Globus pallidus (tissue), 1 donor: ENCODE data around the gene APOL5.

Source experiments
- DNase-seq: peaks from one replicate; pipeline ENCODE4 v3.0.0-alpha.2; 2015; ENCODE audit warnings: low spot score

Gene APOL5

DNA sequence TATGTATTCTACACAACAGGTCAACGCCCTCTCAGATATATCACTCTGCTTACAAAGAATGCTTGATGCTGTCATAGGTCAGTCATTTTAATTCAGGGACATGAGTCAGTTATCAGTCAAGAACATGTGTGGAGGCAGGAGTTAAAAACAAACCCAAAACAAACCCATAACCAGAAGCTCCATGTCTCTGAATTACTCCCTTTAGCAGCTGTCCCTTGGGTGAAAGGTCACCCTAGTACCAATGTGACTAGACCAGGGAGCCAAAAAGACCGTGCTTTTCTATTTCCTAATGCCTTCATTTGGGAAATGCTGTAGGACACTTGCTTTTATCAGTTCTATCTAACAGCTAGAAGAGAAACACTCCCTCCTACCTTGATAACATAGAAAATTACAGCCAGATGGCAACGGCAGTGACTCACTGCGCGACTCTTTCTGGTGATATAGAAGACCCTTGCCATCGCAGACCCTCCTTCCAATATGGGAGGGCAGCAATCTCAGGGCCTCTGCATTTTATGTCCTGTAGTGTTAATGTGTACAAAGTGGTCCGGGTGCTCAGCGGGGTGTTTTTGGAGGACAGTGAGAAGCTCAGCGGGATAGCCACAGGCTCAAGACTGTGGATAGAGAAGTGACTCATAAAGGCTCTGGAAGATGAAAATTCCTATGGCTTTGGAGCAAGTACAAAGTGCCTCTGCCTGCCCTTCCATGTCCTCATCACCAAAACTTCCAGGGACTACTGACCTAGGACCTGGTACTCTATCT is 24.8 kb downstream of the APOL5 start:
- no peak for DNase-seq

DNA sequence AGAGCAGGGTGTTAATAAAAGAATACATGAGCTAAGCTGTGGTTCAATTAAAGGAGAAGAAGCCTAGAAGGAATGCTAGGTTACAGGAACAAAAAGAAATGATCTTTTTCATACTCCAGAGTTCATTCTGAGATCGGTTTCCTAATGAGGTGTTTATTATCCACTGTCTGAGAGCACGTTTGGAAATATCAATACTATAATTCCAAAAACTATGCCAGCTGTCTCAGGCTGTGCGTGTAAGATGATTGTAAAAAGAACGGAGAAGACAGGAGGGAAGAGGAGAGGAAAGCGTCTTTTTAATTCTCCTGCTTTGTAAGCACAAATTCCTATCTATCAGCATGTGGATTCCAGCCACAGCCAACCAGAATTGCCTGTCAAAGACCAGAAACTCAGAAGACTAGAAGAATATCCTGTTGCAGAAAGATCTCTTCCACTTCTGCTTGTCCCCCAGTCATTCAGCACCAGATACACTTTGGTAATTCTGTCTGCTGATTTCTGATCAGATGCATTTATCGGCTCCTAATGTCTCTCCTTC is 25.7 kb downstream of the APOL5 start:
- DNase-seq = no peak

DNA sequence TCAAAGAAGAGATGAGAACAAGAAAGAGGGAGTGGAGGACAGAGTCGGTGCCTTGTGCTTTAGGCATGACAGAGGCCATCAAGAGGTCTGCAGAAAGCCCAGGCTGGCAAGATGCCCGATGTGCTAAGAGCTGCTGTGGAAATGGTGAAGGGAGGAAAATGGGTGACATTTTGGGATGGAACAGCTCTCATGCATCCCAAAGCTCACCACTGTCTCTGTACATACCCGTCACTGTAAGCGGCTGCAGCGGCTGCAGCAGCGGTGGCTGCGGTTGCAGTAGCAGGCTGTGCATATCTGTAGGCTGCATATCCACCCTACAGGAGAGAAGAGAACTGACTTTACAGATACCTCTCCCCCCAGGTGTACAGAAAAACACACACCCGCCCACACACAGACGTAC is 28.6 kb downstream of the APOL5 start:
- DNase-seq = no peak

DNA sequence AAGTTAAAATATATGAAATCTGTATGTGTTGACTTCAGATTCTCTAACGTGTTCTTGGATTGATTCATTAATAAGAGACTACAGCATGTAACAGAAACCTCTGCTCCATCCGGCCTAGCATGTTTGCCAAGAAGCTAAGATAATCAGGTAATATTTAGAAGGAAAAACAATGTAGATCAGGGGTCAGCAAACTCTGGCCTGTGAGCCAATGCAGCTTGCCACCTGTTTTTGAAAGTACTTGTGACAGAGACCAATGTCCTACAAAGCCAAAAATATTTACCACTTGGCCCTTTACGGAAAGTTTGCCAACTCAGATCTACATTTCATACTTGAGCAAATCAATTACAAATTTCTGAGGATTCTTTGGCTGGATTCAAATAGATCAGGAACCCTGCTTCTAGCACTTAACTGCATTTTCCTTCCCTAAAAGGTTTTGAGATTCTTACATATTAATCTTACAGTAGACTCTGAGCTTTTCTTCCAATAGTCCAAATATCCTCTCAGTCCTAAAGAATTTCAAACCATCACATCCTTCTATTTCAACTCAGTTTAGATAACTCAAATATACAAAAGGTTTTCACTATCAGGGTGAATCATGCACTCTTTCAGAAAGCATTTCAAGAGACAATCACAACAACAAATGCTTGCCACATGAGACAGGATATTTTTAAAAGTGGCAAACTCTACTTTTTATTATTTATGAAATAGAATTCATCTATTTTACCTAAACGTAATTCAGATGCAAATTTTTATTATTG is 29.5 kb downstream of the APOL5 start:
- no peak for DNase-seq

DNA sequence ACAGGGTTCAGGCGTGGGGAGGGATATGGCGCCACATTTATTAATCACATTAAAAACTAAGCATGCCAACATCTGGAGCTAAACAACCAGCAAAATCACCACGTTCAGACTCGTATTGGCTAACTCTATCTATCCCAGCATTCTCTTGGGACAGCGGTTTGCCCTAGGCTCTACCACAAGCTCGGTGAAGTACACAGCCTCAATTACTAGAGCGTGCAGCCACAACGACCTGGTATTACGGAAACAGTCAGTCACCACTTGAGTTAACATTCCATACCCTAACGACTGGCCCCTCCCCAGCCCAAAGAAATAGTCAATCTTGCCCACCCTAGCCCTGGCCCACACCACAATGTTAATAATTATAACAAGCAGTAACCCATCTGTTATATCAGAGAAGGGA is 32.1 kb downstream of the APOL5 start:
- DNase-seq = no peak

DNA sequence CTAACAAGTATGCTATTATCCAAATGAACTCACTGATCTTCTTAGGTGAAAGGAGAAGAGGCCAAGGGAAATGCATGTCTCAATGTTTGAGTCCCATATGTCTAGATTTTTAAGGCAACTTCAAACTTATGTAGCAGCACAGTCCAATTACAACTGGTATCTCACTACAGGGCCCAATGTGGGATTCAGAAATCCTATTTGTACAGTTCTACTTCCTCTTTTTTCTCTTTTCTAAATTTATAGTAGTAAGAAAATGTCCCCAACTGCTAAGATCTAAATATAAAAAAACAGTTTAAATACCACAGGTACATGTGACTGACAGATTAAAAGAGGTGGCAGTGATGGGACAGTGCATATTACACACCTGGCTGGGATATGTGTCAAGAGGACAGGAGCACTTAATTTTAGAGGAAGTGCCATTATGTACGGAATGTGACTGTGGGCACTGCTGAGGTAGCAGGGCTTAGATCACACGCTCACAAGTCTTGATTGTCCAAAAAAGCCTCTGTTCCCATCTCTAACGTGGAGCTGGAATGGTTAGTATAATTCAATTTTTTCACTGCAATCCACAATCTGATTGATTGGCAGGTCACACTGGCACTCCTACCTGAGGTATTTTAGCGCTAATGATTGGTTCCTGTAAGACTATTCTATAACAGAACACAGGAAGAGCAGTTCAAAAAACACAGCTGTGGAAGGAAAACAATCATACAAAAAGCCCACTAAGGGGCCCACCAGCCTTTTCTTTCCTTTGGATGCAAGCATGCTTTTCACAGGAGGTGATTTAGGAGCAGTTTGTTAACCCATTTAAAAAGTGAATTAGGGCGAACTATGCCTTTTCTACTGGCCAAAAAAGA is 34.6 kb downstream of the APOL5 start:
- no peak for DNase-seq

DNA sequence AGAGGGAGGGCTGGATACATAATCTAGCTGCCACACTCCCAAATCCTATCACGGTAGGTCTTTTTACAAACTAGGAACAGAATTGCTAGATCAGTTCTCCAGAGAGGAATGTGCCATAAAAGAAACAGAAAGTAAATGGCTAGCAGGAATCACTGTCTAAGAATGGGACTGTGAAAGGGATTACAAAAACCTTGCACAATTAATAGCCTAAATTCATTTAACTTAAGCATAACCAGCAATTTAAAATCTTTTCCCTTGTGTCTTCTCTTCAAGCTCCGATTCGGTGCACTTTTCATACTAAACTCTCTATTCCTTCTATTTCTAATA is 35.2 kb downstream of the APOL5 start:
- DNase-seq = no peak

DNA sequence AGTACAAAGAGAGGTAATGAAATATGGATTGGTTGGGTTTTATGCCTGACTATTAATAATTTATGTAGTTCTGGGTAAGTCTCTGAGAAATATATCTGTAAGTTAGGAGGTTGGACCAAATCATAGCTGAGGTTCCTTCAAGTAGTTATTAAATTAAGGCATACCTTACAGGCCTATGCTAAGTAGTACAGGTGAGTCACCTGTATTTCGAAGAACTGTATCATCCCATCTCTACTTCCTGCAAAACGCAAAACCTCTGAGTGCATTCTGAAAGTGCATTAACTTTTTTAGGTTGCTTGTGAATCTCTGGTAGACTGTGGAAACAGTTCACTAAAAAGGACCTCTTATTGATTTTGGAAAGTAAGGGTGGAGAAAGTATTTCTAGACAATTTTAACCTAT is 37.1 kb downstream of the APOL5 start:
- DNase-seq = no peak

DNA sequence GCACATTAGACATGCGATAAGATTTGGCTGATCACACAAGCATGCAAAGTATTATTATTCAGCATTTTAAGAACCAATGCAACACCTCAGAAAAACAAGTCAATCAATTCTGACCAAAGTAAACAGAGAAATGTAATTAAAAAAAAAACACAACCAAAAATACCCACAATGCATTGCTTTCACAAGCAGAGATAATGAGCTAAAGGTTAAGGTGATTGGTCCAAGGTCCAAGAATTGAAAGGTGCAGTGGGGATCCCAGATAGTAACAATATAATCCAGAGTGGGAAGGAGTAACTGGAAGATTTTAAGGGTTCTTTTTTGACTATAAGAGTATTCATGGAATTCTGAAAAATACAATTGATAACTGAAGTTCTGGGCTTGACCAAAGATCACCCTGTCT is 39.0 kb downstream of the APOL5 start:
- no peak for DNase-seq

DNA sequence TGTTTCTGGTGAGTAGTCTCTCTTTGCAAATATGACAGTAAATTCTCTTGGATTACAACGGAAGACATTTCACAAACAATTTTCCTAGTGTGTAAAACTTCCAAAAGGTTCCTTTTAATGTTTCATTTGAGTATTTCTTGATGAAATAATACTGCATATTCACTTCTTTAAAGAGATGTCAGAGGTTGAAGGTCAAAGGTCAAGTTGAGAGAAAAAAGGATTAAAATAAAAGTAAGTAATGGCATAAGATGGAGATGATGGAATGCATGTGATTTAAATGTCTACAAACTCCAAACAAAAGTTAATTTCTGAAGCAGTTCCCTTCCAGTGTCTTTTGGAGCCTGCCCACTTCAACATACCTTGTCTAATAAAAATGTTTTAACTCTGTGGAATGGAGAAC is 40.7 kb downstream of the APOL5 start:
- DNase-seq = no peak

DNA sequence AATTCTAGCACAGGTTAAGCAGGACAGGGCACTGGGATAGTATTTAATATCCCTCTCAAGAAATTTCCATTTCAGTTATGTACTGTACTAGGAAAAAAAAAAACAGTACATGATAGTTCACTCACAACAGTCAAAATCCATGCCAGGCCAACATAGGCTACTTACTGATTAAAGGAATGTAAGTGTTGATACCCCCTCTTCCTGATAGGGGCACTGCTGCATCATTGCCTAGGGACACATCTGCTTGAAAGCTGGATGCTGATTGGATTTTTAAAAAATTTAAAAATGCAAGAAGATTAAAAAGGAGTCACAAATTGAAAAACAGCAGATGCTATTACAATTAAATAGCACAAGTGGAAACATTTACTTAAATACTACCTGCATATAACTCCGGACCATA is 43.4 kb downstream of the APOL5 start:
- DNase-seq = peak; percentile 25

DNA sequence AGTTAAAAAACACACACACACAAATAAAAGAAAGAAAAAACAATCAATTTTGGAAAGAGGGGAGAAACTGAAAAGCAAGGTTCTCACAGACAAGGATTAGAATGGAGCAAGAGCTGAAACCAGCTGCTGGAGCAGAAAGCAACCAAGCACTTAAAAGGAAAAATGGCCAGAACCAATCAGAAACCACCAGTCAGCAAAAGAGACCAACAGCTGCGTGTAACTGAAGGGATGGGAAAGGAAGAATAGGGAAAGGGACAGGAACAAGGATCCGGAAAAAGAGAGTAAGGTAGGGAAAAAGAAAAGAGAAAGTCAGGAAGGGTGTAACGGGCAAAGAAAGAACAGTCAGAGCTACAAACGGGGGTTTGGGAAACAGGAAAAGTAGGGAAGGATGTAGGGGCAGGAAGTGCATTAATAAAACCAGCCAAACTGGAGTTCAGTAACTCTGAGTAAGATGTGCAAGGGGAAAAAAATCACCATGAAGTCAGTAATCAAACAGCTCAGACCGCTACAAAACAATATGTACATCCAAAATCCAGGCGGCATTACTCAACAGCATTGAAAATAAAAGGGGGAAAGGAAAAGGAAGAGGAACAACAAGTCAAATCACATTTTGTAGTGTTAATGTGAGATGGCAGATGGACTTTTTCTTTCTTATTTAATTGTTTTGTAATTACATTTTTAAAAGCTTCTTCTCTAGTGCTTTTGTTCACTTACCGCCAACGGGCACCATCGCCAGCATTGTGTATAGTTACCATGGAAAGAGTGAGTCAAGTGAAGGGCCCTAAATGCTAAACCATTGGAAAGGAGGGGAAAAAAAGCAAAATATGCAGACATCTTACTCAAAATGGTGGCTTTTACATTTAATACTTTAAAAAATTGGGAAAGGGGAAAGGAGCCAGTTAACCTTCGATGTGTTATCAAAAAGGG is 49.2 kb downstream of the APOL5 start:
- DNase-seq = peak; percentile 16

DNA sequence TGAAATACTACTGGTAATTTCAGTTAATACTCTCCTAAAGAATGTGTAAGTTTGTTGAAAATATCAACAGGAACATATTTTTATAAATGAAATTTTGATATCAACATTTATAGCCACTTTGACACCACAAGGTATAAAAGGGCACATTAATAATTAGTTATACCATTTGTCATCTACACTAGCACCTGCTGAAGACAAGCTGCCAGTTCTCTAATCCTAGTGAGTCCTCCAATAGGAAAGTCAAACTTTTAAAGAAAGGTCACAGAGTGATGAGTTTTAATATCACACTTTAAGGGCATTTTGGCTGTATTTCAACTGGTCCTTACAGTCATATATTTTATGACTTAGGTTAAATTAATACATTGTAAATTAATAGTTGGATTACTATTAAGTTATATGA is 52.3 kb downstream of the APOL5 start:
- DNase-seq = no peak

DNA sequence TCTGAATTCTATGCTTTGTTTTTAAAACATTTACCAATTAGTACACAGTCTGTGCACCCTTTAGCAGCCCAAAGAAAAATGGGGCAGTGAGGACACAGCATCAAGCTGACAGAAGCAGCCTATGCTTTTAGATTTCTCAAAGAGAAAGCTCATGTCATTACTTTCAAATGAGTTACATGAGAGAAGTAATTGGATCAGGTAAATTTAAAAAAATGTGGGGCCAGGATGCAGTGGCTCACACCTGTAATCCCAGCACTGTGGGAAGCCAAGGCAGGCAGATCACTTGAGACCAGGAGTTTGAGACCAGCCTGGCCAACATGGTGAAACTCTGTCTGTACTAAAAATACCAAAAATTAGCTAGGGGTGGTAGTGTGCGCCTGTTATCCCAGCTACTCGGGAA is 57.7 kb downstream of the APOL5 start:
- DNase-seq = no peak

DNA sequence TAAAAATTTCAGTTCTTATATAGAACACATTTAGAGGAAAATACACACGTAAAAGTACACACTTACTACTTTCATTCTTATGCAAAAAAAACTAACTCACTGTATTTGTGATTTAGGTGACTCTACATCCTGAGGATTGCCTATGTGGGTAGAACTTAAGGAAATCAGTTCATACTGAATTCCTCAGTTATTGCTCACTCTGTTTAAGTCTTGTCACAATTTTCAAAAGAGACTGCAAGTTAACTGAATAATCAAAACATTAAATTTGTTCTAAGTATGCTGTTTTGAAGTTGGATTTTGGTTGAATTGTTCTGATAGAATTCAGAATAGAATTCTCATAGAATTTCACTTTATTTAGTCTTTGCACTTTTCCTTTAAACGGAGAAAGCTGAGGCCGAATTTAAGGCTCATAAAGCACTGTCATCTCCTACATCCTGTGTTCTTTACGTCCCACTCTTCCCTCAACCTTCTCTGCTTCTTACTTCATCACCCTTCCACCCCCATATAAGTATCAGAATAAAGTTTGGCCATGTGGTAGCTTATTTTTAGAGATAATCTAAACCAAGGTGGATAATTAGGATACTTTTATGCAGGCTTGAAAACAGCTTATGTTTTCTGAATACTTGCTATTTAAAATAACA is 59.8 kb downstream of the APOL5 start:
- DNase-seq = no peak
